Measurements from ENCODE around the gene MYH7B. TPM values are rescaled to one million over a fixed set of nuclear protein-coding genes. Genes with fewer than 3 reads are reported as not detected.

MYH7B gene
- total RNA-seq, 1 experiment from 2014 or later = 0.22 TPM

GRCh38 chr20:34994509-34995131, 39.0 kb downstream of the MYH7B start:
- H3K4me2 ChIP-seq (ENCODE audit: insufficient read depth, insufficient read length, low read length) = no peak overlapping the region

More at GRCh38 chr20:34994509-34995131, 39.0 kb downstream of the MYH7B start:
- H3K9me3 Mint-ChIP-seq = no peaks in the 10 kb centered on the region; a peak in 1 of 5 replicates
- Histone ChIP-seq H2BK12ac (ENCODE audit: insufficient read length, low read depth, low read length) (no peak overlapping the region), H2AK5ac (ENCODE audit: insufficient read length, low read length) (no peak overlapping the region), H3K4me1 (ENCODE audit: insufficient read depth, low read length) (no peaks in the 10 kb centered on the region), H4K20me1 (ENCODE audit: control insufficient read depth, insufficient read depth, insufficient read length) (no peaks in the 10 kb centered on the region), H3K9ac (ENCODE audit: extremely low read depth, insufficient read length, low read length) (no peak overlapping the region), H2BK20ac (ENCODE audit: low read depth, low read length, poor library complexity, severe bottlenecking) (no peak overlapping the region), H4K91ac (ENCODE audit: insufficient read length, low read depth, low read length) (no peak overlapping the region), H3K4ac (ENCODE audit: low read depth, low read length) (no peak overlapping the region), H2BK15ac (ENCODE audit: low read depth, low read length) (no peak overlapping the region), H3K23ac (ENCODE audit: insufficient read length, low read depth, low read length) (no peak overlapping the region), H2BK120ac (ENCODE audit: low read depth, low read length, poor library complexity, severe bottlenecking) (no peak overlapping the region), H3K23me2 (ENCODE audit: insufficient read length, low read depth, low read length, poor library complexity, severe bottlenecking) (no peaks in the 10 kb centered on the region), H3T11ph (ENCODE audit: low read length) (no peak overlapping the region), H3K79me2 (ENCODE audit: insufficient read depth, low read length) (no peaks in the 10 kb centered on the region), H4K5ac (ENCODE audit: insufficient read length, low read depth, low read length) (no peak overlapping the region), H3K18ac (ENCODE audit: insufficient read length, low read depth, low read length) (no peak overlapping the region), H3K27ac (ENCODE audit: insufficient read length, low read depth, low read length) (no peak overlapping the region), H3K79me1 (ENCODE audit: insufficient read depth, low read depth, low read length, poor library complexity, severe bottlenecking) (no peaks in the 10 kb centered on the region), H3K56ac (ENCODE audit: insufficient read length, low read depth, low read length) (no peak overlapping the region), H3K27me3 (ENCODE audit: insufficient read depth, low read length) (no peaks in the 10 kb centered on the region), H3K14ac (ENCODE audit: insufficient read depth, low read length) (no peak overlapping the region), H2AFZ (ENCODE audit: low read length) (no peak overlapping the region), H3K9me3 (ENCODE audit: control insufficient read depth, low read depth, low read length) (no peaks in the 10 kb centered on the region), H4K8ac (replicated peaks; ENCODE audit: insufficient read length, low read depth, low read length) (no peak overlapping the region), H2BK5ac (ENCODE audit: insufficient read length, low read length) (no peak overlapping the region)
- no peak overlapping the region; a peak in 1 of 7 replicates for H3K27ac Mint-ChIP-seq
- no CpG with 5 or more reads among the region's 14 CpGs for WGBS (ENCODE audit: extremely low coverage, insufficient read length, low lambda C conversion rate)
- no peak overlapping the region; a peak in 1 of 5 replicates for H3K4me3 Mint-ChIP-seq
- TF ChIP-seq, protein P1, sequence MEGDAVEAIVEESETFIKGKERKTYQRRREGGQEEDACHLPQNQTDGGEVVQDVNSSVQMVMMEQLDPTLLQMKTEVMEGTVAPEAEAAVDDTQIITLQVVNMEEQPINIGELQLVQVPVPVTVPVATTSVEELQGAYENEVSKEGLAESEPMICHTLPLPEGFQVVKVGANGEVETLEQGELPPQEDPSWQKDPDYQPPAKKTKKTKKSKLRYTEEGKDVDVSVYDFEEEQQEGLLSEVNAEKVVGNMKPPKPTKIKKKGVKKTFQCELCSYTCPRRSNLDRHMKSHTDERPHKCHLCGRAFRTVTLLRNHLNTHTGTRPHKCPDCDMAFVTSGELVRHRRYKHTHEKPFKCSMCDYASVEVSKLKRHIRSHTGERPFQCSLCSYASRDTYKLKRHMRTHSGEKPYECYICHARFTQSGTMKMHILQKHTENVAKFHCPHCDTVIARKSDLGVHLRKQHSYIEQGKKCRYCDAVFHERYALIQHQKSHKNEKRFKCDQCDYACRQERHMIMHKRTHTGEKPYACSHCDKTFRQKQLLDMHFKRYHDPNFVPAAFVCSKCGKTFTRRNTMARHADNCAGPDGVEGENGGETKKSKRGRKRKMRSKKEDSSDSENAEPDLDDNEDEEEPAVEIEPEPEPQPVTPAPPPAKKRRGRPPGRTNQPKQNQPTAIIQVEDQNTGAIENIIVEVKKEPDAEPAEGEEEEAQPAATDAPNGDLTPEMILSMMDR (conservative IDR thresholded peaks at IDR 0.05) = no peak
- H3K27me3 Mint-ChIP-seq (ENCODE audit: low read depth) = peaks cover 2% of the 10 kb centered on the region
- peaks cover 8 to 48% (median 32%) of the 10 kb centered on the region in 3 experiments; a peak in 6 of 7 replicates for H3K36me3 Mint-ChIP-seq (ENCODE audit: insufficient read depth in 1 of 3, low read depth in 3 of 3)
- DNase-seq = no peak
- H3K4me1 Mint-ChIP-seq = peaks cover 0 to 3% of the 10 kb centered on the region in 2 experiments; a peak in 2 of 4 replicates
